HCT116 (cell line): ENCODE results near the gene KNDC1.

Experiments used
- POLR2A ChIP-seq: IDR thresholded peaks from 2 replicates; pipeline ENCODE4 v1.7.0; 2011; ENCODE audit warnings: borderline replicate concordance; ENCODE audit not compliant: insufficient read depth, insufficient read length; ENCODE audit errors: extremely low read depth
- SP1 ChIP-seq: IDR thresholded peaks from 2 replicates; pipeline ENCODE4 v1.6.1; 2012; ENCODE audit warnings: low read depth
- ZNF274 ChIP-seq: fragments of 200-500 bp; sonication (Bioruptor generic); IDR thresholded peaks from 2 replicates; pipeline ENCODE4 v1.6.1; 2014; ENCODE audit warnings: mild to moderate bottlenecking, low read depth, low read length, inconsistent platforms
- TF ChIP-seq, protein P1 (sequence below), 3 experiments: fragments of 200-600 bp in 1 of 3; sonication (generic) in 1 of 3; IDR thresholded peaks in 2 of 3; conservative IDR thresholded peaks in 1 of 3; 2 replicates each; pipeline ENCODE4 v1.5.1; 2012 to 2017; ENCODE audit warnings: low read depth in 2 of 3, low read length in 2 of 3, antibody characterized with exemption in 1 of 3, borderline replicate concordance in 1 of 3, control low read depth in 1 of 3, mild to moderate bottlenecking in 1 of 3, mixed read lengths in 1 of 3, mixed run types in 1 of 3, moderate library complexity in 1 of 3; ENCODE audit not compliant: insufficient read depth in 1 of 3

DNA sequence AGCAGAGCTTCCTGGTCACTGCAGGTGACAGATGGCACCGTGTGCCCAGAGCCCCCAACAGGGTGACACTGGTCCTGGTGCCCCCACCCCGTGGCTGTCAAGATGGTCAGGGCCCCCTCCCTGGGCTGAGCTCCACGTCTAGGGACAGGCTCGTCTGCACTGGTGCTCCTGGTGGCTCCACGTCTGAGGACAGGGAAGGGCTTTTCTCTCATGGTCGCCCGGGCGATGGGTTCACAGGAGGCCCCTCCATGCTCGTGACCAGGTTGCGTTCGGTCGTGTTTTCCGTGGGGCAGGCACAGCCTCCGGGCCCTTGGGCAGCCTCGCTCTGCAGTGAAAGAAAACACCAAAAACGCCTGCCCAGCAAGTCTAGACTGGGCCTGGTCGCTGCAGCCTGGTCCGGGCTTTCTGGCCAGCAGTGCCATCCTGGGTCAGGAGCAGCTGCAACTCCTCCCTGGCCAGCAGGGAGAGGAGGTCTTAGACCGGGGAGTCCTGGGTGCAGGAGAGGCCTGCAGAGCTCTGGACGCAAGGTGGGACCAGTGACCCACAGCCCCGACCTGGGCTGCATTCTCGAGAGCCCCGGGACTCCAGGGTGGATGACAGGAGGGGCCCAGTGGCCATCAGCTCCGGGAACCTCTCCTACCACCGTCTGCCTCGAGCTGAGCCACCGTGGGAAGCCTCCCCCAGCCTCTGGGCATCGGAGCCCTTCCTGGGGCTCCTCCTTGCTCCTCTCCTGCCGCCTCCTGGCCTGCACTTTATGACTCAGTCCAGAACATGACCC, 42.1 kb downstream of the KNDC1 start:
- TF ChIP-seq SP1: no peak
- TF ChIP-seq, protein P1, sequence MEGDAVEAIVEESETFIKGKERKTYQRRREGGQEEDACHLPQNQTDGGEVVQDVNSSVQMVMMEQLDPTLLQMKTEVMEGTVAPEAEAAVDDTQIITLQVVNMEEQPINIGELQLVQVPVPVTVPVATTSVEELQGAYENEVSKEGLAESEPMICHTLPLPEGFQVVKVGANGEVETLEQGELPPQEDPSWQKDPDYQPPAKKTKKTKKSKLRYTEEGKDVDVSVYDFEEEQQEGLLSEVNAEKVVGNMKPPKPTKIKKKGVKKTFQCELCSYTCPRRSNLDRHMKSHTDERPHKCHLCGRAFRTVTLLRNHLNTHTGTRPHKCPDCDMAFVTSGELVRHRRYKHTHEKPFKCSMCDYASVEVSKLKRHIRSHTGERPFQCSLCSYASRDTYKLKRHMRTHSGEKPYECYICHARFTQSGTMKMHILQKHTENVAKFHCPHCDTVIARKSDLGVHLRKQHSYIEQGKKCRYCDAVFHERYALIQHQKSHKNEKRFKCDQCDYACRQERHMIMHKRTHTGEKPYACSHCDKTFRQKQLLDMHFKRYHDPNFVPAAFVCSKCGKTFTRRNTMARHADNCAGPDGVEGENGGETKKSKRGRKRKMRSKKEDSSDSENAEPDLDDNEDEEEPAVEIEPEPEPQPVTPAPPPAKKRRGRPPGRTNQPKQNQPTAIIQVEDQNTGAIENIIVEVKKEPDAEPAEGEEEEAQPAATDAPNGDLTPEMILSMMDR (IDR thresholded peaks at IDR 0.05 in 2 of 3, conservative IDR thresholded peaks at IDR 0.05 in 1 of 3; ENCODE audit: borderline replicate concordance in 1 of 3, insufficient read depth in 1 of 3, low read depth in 2 of 3, low read length in 2 of 3): no peak
- TF ChIP-seq POLR2A: no peak
- TF ChIP-seq ZNF274: no peak
